NCI-H345 treated with DMSO at 0.1 percent for 48 hours (cell line): ENCODE measurements around the gene OR4K5.
"Not testable (repeated sequence)": the region's sequence is repeated elsewhere in the genome, so short reads cannot be mapped to it uniquely, and the experiment has no call there.

Experiments used
- DNase-seq: peaks from one replicate; lab custom pipeline; 2025; ENCODE audit not compliant: unreplicated experiment; lab: John Stamatoyannopoulos, UW

Gene OR4K5

DNA sequence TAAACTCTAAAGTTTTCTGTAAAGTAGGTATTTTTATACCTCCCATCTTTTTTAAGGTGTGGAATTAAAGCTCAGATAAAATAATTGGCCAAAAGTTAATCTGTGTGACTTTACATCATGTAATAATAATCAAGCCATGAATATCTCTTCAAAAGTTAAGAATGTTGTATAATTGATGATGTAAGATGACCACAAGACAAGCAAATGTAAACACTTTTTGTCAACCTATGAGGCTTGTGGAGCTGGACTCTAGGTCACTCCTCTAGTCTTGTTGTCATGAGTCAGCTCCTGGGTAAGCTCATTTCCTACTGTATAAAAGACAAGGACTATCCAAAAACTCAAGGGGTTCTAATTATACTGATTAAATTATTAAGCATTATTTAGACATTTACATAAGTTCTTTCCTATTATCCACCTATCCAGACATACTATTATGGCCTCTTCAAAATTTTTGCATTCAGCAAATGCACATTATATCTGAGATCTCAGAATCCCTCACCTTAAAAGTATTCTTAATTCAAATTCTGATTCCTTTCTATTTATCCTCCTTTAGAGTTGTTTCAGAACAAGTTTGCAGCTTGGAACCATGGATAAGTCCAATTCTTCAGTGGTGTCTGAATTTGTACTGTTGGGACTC, at the start of gene OR4K5:
Gene OR4K5, plus strand, starts transcription at position 587 of the 637 bp plus-strand sequence. Its CDS starts 0 bp downstream, at position 587.
- no peak for DNase-seq

GRCh38 chr14:19873178-19873577, 47.2 kb upstream of the OR4K5 start:
- DNase-seq, result no peak

DNA sequence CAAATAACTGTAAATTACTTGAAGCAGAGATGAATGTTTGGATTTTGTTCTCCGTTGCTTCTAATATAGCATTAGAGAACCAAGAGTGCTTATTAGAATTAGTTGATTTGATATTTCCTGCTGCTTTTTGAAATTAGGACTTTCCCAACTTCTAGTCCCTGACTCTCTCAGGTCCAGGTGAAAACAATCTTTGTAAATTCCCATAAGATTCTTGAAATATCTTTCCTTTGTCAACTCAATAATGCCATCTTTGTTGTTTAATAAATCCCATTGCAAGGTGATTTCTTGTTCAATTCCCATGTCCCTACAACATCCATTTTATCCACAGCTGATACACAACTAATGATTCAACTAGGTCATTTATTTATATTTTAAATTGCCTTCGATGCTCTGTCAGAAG, 45.6 kb upstream of the OR4K5 start, which contains the start of gene OR4K2:
Gene OR4K2, plus strand, starts transcription at position 301 of the 400 bp plus-strand sequence. CDS start 1,126 bp downstream, outside the sequence.
- no peak for DNase-seq

DNA sequence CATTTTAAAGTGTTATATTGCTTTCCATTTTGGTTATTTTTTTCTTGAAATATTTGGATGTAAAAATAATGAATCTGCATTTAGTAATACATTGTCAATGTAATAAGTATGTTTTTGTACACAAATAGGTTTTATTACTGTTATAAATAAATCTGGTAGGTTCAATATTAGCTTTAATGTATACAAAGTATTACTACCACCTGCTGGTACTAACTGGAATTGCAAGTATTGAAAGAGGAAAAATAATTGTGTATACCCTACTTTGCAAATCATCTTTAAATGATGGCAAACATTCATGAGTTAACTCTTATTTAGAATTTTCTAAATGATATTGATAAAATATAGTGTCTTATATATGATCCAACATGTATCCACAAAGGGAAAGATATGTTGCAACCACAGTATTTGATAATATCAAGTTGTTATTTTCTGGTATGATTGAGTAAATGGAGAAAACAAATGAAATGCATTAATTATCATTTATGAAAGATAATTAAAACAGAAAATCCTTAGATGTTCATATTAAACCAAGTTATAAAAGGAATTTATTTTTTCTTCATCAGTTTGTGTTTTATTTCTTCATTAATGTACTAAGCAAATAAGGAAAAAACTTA, 42.3 kb upstream of the OR4K5 start:
- DNase-seq, result no peak

GRCh38 chr14:19895282-19895681, 25.1 kb upstream of the OR4K5 start:
- no peak for DNase-seq

GRCh38 chr14:19900999-19901398, 19.4 kb upstream of the OR4K5 start:
- DNase-seq, result no peak

DNA sequence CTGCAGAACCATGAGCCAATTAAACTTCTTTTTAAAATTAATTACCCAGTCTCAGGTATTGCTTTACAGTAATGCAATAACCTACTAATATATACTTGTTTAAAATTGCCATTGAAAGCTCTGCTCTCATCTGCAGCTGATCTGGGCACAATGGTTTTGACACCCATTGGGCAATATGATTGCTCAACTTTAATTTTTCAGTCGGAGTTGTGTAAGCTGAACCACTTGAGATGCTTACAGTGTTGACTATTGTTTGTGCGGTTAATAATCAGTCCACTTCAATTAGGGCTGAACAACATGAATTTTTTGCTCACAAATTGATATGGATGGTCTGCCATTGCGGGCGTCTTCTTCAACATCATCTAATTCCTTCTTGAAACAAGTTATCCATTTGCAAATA, 18.0 kb upstream of the OR4K5 start:
- DNase-seq, result no peak

GRCh38 chr14:19906665-19907064, 13.7 kb upstream of the OR4K5 start:
- DNase-seq, result no peak

GRCh38 chr14:19911114-19911513, 9.3 kb upstream of the OR4K5 start:
- no peak for DNase-seq

DNA sequence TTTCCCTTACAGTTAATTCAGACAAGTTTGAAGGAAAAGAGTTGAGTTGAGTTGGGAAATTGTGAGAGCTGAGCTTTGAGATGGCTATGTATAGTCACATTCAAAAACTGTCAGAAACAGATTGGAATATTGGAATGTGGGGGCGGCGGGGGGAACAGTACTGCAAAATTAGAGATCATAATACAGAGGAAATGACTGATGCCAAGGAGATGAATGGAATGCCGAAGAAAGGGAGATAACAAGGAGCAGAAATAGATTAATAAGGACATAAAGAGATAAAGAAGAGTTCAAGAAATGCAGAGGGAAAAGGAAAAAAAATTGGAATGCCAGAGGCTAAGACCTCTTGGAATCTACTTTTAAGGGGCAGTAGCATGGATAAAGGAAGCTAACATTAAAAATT, 3.2 kb upstream of the OR4K5 start:
- no peak for DNase-seq

DNA sequence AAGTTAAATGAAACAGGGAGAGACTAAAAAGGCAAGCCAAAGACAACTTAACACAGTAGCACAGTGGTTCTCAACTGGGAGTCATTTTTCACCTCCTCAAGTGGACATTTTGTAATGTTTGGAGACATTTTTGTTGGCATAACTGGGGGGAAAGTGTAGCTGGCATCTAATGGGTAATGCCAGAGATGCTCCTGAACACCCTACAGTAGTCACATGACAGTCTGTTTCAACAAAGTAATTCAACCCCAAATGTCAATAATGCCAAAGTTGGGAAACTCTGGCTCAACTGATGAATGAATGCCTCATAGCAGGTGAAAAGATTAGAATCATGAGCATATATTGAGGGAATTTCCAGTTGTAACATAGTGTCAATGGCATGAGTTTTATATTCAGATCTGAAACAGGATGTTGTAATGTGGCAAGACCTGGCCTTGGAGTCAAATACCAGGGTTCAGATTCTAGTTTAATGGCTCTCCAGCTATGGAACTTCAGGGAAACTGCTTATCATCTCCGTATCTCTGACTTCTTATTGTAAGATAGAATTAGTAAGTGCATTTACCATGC, 2.4 kb upstream of the OR4K5 start:
- DNase-seq, result no peak

DNA sequence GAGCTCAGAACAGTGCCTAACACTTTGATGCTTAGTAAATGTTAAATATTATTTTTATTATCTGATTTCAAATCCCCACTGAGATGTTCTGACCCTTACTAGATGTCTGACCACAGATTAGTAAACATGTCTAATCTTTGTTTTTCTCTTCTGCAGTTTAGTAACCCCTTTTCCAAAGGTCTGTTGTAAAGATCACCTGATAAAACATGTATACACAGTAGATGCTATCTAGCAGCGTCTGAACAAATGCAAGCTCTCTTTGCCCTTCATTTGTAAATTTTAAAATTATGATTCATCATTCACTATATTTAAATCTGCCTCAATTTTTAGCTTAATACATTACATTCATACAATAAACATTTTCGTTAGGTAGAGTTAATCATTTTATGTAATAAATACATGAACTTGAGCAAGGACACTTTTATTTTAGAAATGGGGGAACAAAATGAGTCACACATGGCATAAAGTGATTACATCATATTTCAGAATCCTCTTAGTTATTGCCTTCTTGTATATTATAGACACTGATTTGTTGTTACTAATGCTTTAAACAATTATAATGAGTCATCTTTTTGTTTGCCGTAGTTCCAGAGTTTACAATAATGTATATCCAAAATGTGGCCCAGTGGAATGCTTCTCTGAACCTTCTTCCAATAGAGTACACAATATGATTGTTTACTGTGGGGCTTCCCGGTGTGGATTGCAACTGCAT, 1.7 kb upstream of the OR4K5 start:
- DNase-seq, result no peak

GRCh38 chr14:19930617-19931016, 10.2 kb downstream of the OR4K5 start, which contains the start of gene OR4K1:
Gene OR4K1, plus strand, starts transcription at chr14:19930917. Its CDS starts 4,750 bp downstream, at chr14:19935667.
- DNase-seq, result no peak

DNA sequence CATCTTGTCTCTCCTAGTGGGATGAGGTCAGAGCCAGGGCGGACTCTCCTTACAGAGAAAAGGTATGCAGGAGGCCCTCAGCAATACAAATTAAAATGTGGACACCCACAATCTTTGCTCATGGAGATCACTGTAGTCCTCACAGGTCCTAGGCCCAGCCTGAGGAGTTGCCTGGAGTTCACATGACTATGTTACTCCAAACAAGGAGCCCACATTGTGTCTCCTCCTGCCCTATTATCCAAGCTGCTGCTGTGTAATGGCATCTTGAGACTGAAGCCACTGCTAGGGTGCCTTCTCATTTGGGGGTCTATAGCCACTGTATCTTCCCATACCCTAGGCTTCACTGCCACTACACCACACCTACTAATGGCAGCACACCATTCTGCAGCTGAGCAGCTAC, 21.3 kb downstream of the OR4K5 start:
- no peak for DNase-seq

DNA sequence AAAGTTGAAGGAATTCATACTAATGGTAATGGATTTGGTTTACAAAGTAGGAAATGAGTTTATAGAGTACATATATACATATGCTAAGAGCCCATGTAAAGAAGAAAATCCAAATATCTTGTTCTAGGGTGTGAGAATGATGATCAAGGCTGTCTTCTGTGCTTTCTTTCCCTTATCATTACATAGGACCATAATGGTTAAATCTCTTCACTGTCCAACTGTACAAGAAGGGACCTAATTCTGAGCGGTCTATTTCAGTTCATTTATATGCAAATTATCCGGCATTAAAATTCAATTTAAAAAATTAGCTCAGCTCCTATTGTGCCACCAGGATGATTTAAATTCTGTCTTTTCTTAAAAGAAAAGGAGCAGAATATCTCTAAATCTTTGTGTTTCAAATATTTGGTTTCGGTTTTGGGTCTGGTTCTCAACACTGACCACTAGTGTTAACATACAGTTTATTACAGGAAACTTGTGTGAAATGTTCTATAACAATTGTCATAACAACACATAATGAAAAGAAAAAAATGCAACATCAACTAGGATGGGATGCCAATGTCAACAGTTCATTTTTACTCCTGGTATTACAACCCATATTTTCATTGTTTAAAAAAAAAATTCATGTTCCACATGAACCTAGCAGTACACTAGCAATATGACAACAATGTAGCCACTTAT, 27.1 kb downstream of the OR4K5 start:
- DNase-seq, result no peak

DNA sequence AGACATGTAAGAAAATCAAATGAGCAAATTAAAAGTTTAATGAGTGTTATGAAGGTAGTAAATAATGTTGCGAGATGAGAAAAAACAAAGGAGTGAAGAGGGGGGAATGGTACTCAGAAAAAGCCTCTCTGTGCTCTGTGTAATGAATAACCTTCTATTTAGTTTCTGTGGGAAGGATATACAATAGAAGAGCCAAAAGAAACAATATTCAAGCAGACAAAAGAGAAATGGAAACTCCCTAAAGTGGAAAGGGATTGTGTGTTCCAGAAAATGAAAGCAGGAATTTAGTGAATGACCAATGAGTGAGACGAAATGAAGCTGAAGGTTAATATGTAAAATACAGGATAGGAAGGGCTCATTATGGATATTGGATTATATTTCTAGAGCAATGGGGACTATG, 28.8 kb downstream of the OR4K5 start:
- DNase-seq, result no peak

DNA sequence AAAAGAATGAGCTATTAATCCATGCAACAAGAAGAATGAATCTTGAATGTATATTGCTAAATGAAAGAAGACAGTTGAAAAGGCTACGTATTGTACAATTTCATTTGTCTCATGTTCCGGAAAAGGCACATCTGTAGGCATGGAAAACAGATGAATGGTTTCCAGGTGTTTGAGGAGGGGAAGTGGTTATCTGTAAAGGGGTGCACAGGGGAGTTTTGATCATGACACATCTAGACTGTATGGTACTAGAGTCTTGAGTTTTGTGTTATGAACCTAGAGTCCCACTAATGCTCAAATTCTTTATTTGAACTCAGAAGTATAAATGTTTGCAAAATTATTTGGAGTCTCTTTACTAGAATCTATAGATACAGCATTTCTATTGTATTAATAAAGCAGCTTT, 49.3 kb downstream of the OR4K5 start:
- DNase-seq, result not testable (repeated sequence)
